Vagina (tissue), 2 donors: ENCODE results near the gene TBX4.
"Not testable (repeated sequence)": the region's sequence is repeated elsewhere in the genome, so short reads cannot be mapped to it uniquely, and the experiment has no call there.

Source experiments
- POLR2A ChIP-seq, 2 donors: fragments of 450-650 bp; IDR thresholded peaks; one replicate each; pipeline ENCODE4 v1.6.1; 2017; ENCODE audit warnings: antibody characterized with exemption in 2 of 2, mild to moderate bottlenecking in 2 of 2, moderate library complexity in 2 of 2
- POLR2AphosphoS5 ChIP-seq, 2 donors: sonication (generic); formaldehyde crosslinking; IDR thresholded peaks; one replicate each; pipeline ENCODE4 v1.9.0; 2017; ENCODE audit warnings: antibody characterized with exemption in 2 of 2, mild to moderate bottlenecking in 2 of 2, low read depth in 1 of 2; ENCODE audit not compliant: insufficient read depth in 1 of 2
- TF ChIP-seq, protein P1 (sequence below), 3 experiments: fragments of 450-650 bp in 2 of 3; fragments of 200-600 bp in 1 of 3; sonication (generic) in 1 of 3; IDR thresholded peaks; one replicate each; pipeline ENCODE4 v1.5.1; 2017 to 2019; ENCODE audit warnings: antibody characterized with exemption in 3 of 3, mild to moderate bottlenecking in 2 of 3, moderate library complexity in 2 of 3

DNA sequence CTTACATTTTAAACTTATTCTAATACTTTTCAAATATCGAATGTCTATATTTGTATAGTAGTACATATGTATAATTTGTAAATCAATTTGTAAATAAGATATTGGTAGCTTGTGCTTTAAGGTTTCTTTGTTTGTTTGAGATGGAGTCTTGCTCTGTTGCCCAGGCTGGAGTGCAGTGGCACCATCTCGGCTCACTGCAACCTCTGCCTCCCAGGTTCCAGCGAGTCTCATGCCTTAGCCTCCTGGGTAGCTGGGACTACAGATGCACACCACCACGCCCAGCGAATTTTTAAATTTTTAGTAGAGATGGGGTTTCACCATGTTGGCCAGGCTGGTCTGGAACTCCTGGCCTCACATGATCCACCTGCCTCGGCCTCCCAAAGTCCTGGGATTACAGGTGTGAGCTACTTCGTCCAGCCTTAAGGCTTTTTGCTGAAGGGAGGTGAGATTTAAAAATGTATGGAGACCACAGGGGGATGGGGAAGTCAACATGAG is 41.7 kb downstream of the TBX4 start:
- TF ChIP-seq, protein P1, sequence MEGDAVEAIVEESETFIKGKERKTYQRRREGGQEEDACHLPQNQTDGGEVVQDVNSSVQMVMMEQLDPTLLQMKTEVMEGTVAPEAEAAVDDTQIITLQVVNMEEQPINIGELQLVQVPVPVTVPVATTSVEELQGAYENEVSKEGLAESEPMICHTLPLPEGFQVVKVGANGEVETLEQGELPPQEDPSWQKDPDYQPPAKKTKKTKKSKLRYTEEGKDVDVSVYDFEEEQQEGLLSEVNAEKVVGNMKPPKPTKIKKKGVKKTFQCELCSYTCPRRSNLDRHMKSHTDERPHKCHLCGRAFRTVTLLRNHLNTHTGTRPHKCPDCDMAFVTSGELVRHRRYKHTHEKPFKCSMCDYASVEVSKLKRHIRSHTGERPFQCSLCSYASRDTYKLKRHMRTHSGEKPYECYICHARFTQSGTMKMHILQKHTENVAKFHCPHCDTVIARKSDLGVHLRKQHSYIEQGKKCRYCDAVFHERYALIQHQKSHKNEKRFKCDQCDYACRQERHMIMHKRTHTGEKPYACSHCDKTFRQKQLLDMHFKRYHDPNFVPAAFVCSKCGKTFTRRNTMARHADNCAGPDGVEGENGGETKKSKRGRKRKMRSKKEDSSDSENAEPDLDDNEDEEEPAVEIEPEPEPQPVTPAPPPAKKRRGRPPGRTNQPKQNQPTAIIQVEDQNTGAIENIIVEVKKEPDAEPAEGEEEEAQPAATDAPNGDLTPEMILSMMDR (IDR thresholded peaks at IDR 0.05): not testable (repeated sequence)
- TF ChIP-seq POLR2A (IDR thresholded peaks at IDR 0.05); POLR2AphosphoS5 (IDR thresholded peaks at IDR 0.05; ENCODE audit: insufficient read depth in 1 of 2, low read depth in 1 of 2): not testable (repeated sequence)
